HG02943 (cell line): Measurements from ENCODE around the gene SMARCAL1.
A peak's percentile ranks its signal among the peaks of the same experiment; 100 is the strongest.

Source experiments
- ATAC-seq: cut with Tn5 transposase; IDR thresholded peaks from one replicate; pipeline ENCODE4 v1.9.1; 2021; ENCODE audit warnings: mild to moderate bottlenecking, low read depth, moderate library complexity; ENCODE audit not compliant: unreplicated experiment

The SMARCAL1 gene

DNA sequence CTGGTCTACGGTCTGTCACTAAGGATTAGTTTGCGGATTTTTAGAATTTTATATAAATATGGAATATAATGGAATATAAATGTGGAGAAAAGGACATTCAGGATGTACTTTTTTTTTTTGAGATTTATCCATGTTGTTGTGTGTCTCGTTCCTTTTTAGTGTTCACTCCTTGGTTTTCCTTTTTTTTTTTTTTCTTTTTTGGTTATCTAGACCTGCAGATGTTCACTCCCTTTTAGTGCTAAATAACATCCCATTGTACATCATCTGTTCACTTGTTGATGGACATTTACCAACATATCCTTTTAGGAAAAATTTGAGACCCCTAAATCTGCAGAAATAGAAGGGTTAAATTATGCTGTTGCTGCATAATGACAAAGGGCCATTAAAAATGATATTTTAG lies 60.9 kb downstream of the SMARCAL1 start:
- ATAC-seq, result no peak

DNA sequence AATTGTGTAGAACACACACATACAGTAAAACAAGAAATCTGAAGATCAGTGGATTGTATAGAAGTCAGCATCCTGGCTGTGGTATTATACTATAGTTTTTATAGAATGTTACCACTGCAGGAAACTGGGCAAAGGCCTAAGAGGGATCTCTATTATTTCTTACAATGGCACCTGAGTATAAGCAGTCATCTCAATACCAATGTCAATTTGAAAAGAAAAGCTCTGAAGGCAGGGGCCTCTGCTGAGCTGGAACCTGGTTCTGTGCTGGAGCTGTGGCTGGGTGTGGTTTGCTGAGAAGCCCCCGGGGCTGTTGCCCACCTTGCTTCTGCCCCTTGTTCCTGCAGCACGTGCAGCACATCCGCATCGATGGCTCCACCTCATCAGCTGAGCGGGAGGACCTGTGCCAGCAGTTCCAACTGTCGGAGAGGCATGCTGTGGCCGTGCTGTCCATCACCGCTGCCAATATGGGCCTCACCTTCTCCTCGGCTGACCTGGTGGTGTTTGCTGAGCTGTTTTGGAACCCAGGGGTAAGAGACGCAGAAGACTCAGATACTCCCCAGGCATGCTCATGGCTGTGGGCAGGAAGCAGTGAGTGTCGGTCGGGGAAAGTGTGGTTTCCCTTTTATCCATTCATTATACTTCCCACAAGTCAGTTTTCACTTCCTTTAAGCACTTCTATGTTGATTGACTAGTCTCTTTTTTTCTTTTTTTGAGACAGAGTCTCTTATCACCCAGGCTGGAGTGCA lies 62.8 kb downstream of the SMARCAL1 start:
- ATAC-seq, result peak; percentile 79

DNA sequence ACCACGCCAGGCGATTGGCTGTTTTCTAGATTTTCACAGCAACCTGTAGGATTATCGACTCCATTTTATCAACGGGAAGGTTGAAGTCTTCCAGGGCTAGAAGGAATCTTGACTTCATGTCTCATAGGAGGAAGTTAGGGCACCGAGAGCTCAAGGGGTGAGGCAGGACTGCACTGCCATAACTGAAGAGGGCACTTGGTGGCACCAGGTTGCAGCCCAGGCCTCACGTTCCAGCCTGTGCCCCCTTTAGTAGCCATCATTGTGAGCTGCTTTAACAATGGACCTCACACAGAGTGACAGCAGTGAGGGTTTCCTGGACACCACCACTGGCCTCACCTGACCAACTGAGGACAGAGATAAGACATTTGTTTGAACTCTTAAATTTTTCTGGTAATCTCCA lies 63.5 kb downstream of the SMARCAL1 start:
- no peak for ATAC-seq

DNA sequence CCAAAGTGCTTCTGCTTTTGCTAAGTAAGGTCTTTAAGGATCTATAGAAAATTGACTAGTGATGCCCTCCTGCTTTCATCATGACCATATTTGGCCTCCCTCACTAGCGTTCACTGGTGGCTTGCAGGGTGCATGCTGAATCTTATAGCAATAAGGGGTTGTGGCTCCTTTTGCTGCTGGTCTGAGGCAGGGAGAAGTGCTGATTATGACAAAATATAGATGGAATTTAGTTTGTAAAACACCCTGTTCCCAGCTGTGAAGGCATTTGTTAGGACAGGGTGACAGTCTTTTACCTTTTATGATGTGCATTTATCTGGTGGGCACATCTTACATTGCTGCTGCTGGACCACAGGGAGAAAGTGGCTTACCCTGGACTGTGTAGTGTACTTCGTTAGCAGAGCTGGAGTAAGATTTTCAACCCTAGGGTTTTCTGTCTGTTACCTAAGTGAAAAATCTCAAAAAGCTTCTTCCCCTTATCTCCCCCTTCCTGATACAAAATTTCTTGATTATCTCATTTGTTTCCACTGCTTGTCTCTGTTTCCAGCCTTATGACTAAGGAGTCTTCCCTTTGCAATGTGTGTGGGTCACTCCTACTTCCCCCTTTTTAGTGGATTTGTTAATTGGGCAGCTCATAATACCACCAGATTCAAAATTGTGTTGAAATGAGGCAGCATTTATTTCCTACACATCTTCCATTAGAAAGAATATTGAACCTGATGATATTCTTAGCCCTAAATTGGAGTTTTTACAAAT lies 65.2 kb downstream of the SMARCAL1 start:
- ATAC-seq, result no peak

DNA sequence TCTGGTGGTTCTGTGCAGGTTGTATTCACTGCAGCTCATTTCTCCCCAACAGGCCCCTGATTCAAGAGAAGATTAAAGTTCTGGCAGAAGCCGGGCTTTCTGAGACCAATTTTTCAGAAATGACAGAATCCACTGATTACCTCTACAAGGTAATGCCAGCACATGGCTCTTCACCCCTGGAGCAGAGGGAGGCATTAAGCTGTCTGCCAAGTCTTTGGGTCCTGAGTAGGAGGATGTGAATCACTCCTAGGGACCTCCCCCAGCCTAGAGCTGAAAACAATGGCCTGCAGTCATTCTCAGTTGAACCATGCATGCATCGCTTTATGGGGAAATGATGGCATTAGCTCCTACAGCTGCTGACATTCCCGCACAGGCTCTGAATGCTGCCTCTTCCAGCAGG lies 65.9 kb downstream of the SMARCAL1 start:
- ATAC-seq, result no peak

DNA sequence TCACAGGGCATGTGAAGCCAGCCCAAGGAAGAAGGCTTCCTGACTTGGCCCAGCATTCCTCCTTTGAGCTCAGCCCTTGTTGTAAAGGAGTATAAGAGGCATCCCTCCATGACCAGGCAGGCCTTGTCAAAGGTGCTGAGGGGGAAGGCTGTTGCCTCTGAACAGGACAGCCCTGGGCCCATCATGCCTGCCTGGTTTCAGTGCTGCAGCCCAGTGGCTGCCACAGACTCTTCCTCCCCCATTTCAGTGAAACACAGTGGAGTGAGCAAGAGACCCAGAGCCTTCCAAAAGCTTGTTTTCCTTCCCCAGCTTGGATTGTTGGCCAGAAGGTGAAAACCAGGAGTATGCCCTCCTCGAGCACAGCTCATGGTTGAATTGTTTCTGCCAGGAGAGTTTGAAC lies 66.5 kb downstream of the SMARCAL1 start:
- no peak for ATAC-seq

DNA sequence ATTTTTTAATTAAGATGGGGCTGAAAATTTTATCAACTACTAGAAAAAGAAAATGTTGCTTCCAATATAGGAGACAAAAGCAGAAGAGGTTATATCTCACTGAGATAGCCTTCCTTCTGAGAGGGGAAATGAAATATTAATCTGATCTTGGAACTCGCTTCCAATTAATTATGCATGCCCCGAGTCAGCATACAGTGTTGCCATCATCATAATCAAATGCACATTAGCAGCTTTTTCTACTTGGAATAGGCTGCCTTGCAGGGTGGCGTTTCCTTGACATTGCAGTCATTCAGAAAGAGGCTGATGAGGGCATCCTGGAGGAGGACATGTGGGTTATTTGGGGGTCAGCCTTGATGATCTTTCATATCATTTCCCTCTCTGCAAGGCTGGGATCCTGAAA lies 67.9 kb downstream of the SMARCAL1 start:
- ATAC-seq, result no peak

DNA sequence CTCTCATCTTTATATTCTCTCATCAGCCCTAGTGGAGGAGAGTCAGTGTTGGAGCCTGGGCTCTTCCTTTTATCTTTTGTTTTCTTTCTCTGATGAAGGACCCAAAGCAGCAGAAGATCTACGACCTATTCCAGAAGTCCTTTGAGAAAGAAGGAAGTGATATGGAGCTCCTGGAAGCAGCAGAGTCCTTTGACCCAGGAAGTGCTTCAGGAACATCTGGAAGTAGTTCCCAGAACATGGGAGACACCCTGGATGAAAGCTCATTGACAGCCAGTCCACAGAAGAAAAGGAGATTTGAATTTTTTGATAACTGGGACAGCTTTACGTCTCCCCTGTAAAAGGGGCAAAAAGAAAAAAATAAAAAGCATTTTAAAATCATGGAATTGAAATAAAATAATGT lies 70.4 kb downstream of the SMARCAL1 start:
- no peak for ATAC-seq

DNA sequence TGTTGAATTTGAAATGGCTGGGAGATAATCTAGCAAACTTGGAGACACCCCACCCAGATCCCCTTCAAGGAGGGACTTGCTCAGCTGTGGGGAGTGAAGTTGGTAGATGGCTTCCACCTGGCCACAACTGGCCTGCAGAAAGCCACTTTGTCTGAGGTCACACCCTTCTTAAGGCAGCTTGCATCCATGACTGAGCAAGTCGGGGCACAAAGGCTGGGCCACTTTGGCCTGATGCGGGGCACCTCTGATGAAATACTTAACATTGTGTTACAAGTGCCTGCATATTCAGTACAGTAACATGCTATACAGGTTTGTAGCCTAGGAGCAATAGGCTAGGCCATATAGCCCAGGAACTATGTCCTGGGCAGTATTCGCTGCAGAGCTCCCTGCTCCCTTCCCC lies 73.0 kb downstream of the SMARCAL1 start:
- ATAC-seq, result no peak

DNA sequence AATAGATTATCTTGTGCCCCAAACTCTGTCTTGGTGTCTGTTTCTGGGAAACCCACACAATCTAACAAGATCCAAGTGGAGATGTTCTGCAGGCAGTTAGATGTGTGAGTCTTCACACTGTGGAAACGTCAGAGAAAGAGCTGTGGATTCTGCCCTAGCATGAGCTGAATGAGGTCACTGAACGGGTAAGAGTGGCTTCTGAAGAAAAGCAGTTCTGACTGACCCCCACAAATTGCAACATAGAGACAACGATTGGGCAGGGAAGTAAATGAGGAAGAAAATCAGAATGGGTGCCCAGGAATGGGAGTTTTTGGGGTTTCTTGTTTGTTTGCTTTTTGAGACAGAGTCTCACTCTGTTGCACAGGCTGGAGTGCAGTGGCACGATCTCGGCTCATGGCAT lies 73.5 kb downstream of the SMARCAL1 start:
- no peak for ATAC-seq

DNA sequence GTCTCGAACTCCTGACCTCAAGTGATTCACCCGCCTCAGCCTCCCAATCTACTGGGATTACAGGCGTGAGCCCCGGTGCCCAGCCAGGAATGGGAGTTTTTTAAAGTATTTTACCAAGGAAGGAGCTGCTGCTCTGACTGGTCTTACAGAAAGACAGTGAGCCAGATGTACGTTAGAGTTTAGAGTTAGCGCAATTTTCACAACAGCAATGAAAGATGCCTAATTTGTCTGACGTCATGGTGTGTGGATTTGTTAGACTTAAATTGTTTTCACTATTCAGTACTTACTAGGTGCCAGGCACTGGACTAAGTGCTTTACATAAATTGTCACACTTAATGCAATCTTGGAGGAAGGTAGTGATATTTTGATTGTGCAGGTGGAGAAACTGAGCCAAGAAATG lies 74.0 kb downstream of the SMARCAL1 start:
- no peak for ATAC-seq

DNA sequence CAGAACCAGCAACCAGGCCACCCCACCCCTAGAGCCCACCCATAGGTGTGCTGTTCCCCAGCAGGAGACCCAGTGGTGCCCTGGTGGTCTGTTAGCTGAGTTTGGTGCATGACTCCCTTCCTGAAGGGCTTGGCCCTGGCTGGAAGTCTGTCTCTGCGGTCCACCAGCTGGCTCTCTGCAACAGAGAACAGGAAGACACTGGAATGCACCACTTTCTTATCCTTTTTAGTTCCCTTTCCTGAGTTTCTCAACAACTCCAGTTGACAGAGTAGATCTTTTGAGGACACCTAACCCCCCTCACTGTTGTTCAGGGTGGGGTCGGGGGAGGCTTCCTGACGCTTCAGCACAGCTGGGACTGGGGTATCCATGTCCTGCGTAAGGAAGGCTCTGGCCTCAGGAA lies 74.4 kb downstream of the SMARCAL1 start:
- ATAC-seq, result no peak

DNA sequence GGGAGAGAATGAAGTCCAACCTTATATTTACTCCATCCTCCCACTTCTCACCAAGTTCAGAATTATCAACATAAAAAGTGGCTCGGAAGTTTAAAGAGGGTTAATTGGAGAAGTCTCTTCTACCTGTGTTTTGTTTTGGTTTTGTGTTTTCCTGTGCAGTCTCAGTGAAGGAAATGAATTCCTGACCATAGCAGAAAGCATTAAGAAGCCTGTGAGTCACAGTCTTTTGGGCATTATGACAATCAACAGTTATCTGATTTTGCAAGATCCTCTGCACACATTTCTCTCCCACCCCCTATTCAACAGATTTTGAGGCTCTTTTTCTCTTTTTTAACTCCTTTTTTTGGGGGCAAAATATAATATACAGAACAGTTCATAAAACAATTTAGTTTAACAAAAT lies 77.8 kb downstream of the SMARCAL1 start:
- no peak for ATAC-seq

DNA sequence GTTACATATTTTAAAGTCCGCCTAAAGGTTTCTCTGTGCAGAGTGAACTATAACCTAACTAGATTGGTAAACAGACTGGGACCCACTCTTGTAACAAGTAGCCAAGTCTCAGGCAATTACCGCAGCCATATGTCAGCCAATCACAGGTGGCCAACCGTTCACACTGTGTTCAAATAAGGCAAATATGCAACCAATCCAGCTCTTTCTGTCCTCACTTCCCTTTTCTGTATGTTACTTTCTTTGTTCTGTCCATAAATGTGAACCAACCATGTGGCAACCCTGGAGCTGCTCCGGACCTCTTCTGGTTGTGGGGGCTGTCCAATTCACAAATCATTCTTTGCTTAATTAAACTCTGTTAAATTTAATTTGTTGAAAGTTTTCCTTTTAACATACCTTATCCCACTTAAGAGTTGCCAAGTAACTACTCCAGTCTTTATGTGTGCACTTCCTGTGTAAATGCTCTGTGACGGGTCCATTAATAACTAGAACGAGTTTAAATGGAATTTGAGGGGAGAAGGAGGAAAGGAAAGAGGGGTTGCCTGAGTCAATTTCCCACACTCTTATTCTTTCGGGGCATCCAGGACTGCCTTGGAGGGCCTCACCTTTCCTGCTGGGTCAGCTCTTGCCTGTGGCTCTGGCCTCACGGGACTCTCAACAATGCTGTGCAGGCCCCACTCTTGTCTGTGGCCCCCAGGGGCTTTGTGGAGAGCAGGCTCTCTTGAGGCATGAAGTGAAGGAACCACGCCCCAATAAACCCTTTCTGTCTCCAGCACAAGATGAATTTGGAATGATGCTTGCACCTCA lies 79.7 kb downstream of the SMARCAL1 start:
- ATAC-seq, result no peak

DNA sequence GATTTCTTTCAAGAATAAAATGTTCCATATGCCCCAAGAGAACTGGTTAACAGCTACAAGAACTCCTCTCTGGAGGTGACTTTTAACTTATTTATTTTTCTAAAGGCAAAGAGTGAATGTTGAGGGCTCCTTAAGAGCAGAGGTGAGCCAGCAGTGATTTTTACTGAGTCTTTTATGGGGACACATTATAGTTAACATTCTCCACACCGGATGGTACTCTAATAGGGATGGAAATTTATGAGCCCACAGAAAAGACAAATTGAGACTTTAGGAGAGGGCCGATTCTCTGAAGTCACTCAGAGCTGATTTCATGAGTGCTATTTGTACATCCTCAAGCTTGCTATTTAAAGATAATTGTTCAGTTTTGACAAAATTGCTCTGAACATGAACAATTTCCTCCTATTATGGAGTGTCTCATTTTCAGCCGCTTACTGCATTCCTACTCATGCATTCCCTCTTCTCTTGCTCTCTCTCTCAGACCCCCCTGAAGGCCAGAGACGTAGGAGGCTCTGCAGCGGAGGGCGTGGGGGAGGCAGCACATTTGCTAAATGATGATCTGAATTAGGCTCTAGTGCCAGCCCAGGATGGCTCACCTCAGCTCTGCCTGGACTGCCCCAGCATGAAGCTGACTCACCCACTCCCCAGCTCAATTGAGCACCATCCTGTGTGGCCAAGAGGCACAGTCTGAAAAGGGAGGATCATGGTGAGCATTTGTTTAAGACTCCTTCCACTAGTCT lies 80.5 kb downstream of the SMARCAL1 start:
- ATAC-seq, result no peak

DNA sequence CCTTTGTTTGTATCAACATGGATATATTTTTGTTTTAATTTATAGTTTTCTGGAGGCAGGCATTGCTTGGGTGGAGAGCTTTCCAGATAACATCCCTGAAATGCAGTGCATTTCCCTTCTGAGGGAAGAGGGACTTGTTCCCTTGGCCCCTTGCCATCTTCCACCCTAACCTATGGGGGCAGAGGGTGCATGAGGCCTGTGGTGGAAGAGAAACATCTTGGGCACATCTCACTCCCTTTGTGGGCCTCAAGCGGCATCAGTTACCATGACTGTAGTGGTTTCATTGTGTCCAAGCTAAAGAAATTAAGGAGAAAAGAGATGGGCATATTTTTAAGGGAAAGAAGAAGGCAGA lies 81.0 kb downstream of the SMARCAL1 start:
- no peak for ATAC-seq

DNA sequence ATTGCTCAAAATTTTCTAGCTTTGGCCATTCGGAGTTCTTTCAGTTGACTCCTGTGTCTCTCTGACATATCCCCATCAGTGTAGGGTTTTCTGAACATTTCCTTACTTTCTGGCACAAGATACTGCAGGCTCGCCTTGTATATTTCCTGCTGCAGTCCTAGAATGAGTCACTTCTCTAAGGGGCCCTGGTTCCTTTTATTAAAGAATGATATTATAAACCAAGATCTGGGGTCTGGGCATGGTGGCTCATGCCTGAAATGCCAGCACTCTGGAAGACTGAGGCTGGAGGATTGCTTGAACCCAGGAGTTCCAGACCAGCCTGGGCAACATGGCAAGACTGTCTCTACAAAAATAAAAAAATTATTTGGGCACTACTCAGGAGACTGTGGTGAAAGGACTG lies 83.4 kb downstream of the SMARCAL1 start:
- no peak for ATAC-seq

DNA sequence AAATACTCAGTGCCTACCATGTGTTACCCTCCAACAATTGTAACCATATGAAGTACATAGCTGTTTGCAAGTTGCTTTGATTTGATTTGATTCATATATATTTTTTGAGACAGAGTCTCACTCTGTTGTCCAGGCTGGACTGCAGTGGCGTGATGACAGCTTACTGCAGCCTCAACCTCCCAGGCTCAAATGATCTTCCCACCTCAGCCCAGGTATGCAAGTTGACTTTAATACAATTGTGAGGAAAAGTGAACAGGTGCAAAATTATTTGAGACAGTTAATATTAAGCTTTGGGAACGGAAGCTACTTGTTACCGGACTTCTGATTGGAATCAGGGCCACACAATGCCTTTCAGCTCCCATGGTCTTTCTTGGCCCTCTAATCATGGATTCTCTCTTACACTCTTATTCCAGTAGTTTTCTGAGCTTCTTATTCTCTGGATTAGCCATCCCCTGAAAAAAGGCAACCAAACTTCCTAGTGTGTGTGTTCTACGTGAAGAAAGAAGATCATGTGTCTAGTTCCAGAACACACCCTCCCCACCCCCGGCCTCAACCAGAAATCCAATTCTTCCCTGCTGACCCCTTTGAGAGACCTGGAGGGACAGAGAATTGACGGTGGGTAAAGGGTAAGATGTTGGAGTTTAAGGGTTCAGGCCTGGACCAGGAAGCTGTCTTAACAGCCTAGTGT lies 85.2 kb downstream of the SMARCAL1 start:
- no peak for ATAC-seq

DNA sequence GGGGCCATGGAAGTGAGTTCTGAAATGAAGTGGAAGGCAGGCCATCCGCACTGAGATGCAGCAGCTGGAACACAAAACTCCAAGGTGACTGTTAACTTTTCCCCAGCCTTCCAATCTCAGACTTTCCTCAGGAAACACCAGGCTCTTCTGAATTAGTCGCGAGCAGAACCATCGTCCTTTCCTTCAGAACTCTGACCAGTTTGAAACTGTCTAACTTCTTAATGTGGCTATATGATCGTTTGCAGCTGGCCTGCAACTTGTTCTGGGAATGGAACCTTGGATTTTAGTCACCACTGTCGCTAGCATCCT lies 85.7 kb downstream of the SMARCAL1 start:
- ATAC-seq, result no peak
